HEK293 (cell line): ENCODE results near the gene CD177.

Experiments
- HOXD13 ChIP-seq: sonication (generic); formaldehyde crosslinking; IDR thresholded peaks from 2 replicates; pipeline ENCODE4 v1.8.0; 2022; ENCODE audit warnings: missing genetic modification reagents, borderline replicate concordance
- KLF7 ChIP-seq: fragments of 450-650 bp; formaldehyde crosslinking; IDR thresholded peaks from 2 replicates; pipeline ENCODE4 v1.5.1; 2016; ENCODE audit warnings: missing biosample characterization, missing genetic modification characterization, borderline replicate concordance
- TCF7L2 ChIP-seq: IDR thresholded peaks from 2 replicates; pipeline ENCODE4 v1.6.1; 2011; ENCODE audit warnings: low read depth, mild to moderate bottlenecking, inconsistent platforms, low read length, moderate library complexity, borderline replicate concordance
- ZBTB1 ChIP-seq: fragments of 450-650 bp; formaldehyde crosslinking; IDR thresholded peaks from 2 replicates; pipeline ENCODE4 v1.5.1; 2016; ENCODE audit warnings: missing biosample characterization, missing genetic modification characterization
- ZNF146 ChIP-seq: fragments of 450-650 bp; formaldehyde crosslinking; IDR thresholded peaks from 2 replicates; pipeline ENCODE4 v1.5.1; 2016; ENCODE audit warnings: missing biosample characterization, missing genetic modification characterization
- ZNF16 ChIP-seq: fragments of 450-650 bp; formaldehyde crosslinking; IDR thresholded peaks from 2 replicates; pipeline ENCODE4 v1.5.1; 2016; ENCODE audit warnings: low read depth, missing biosample characterization, missing genetic modification characterization
- ZNF174 ChIP-seq: fragments of 450-650 bp; formaldehyde crosslinking; IDR thresholded peaks from 2 replicates; pipeline ENCODE4 v1.5.0; 2017; ENCODE audit warnings: missing biosample characterization, mild to moderate bottlenecking, missing genetic modification characterization
- ZNF221 ChIP-seq: fragments of 450-650 bp; formaldehyde crosslinking; IDR thresholded peaks from 2 replicates; pipeline ENCODE4 v1.5.1; 2017; ENCODE audit warnings: missing biosample characterization, missing genetic modification characterization, borderline replicate concordance
- ZNF239 ChIP-seq: fragments of 450-650 bp; formaldehyde crosslinking; IDR thresholded peaks from 2 replicates; pipeline ENCODE4 v1.5.1; 2016; ENCODE audit warnings: missing biosample characterization, missing genetic modification characterization
- ZNF274 ChIP-seq, 2 experiments: fragments of 200-500 bp in 1 of 2; fragments of 450-650 bp in 1 of 2; sonication (Bioruptor generic) in 1 of 2; formaldehyde crosslinking in 1 of 2; IDR thresholded peaks; 2 replicates each; pipeline versions ENCODE4 v1.5.1 to v1.6.1; 2014 to 2016; ENCODE audit warnings: borderline replicate concordance in 1 of 2, inconsistent platforms in 1 of 2, low read length in 1 of 2, missing biosample characterization in 1 of 2, missing genetic modification characterization in 1 of 2
- ZNF280C ChIP-seq: fragments of 450-650 bp; formaldehyde crosslinking; IDR thresholded peaks from 2 replicates; pipeline ENCODE4 v1.5.1; 2016; ENCODE audit warnings: missing biosample characterization, missing genetic modification characterization
- ZNF311 ChIP-seq: fragments of 450-650 bp; formaldehyde crosslinking; IDR thresholded peaks from 2 replicates; pipeline ENCODE4 v1.5.1; 2017; ENCODE audit warnings: missing biosample characterization, missing genetic modification characterization, borderline replicate concordance
- ZNF335 ChIP-seq: fragments of 450-650 bp; formaldehyde crosslinking; conservative IDR thresholded peaks from 2 replicates; pipeline ENCODE4 v1.5.1; 2016; ENCODE audit warnings: missing biosample characterization, missing genetic modification characterization
- ZNF341 ChIP-seq: fragments of 450-650 bp; formaldehyde crosslinking; IDR thresholded peaks from 2 replicates; pipeline ENCODE4; 2016; ENCODE audit warnings: low read depth, missing biosample characterization, missing genetic modification characterization
- ZNF350 ChIP-seq: fragments of 450-650 bp; formaldehyde crosslinking; IDR thresholded peaks from 2 replicates; pipeline ENCODE4 v1.5.0; 2017; ENCODE audit warnings: missing biosample characterization, mild to moderate bottlenecking, missing genetic modification characterization
- ZNF366 ChIP-seq: fragments of 450-650 bp; formaldehyde crosslinking; conservative IDR thresholded peaks from 2 replicates; pipeline ENCODE4 v1.5.1; 2016; ENCODE audit warnings: missing biosample characterization, missing genetic modification characterization
- ZNF37A ChIP-seq: fragments of 450-650 bp; IDR thresholded peaks from 2 replicates; pipeline ENCODE4 v1.5.1; 2018; ENCODE audit warnings: missing biosample characterization, missing genetic modification characterization
- ZNF398 ChIP-seq: fragments of 450-650 bp; formaldehyde crosslinking; IDR thresholded peaks from 2 replicates; pipeline ENCODE4 v1.5.1; 2017; ENCODE audit warnings: missing biosample characterization, missing genetic modification characterization
- ZNF404 ChIP-seq: fragments of 450-650 bp; formaldehyde crosslinking; IDR thresholded peaks from 2 replicates; pipeline ENCODE4 v1.5.1; 2017; ENCODE audit warnings: missing biosample characterization, missing genetic modification characterization
- ZNF416 ChIP-seq: fragments of 450-650 bp; formaldehyde crosslinking; IDR thresholded peaks from 2 replicates; pipeline ENCODE4 v1.5.1; 2016; ENCODE audit warnings: missing biosample characterization, missing genetic modification characterization
- ZNF610 ChIP-seq: fragments of 450-650 bp; formaldehyde crosslinking; IDR thresholded peaks from 2 replicates; pipeline ENCODE4 v1.5.1; 2016; ENCODE audit warnings: missing biosample characterization, missing genetic modification characterization, borderline replicate concordance
- ZNF776 ChIP-seq: fragments of 450-650 bp; formaldehyde crosslinking; IDR thresholded peaks from 2 replicates; pipeline ENCODE4 v1.5.0; 2017; ENCODE audit warnings: missing biosample characterization, missing genetic modification characterization, borderline replicate concordance
- ZNF791 ChIP-seq: fragments of 450-650 bp; formaldehyde crosslinking; IDR thresholded peaks from 2 replicates; pipeline ENCODE4 v1.5.1; 2016; ENCODE audit warnings: missing biosample characterization, missing genetic modification characterization
- ZNF830 ChIP-seq: fragments of 450-650 bp; IDR thresholded peaks from 2 replicates; pipeline ENCODE4 v1.5.0; 2018; ENCODE audit warnings: missing biosample characterization, missing genetic modification characterization, low read depth, mild to moderate bottlenecking, moderate library complexity
- ZNF843 ChIP-seq: fragments of 450-650 bp; formaldehyde crosslinking; IDR thresholded peaks from 2 replicates; pipeline ENCODE4 v1.5.1; 2016; ENCODE audit warnings: missing biosample characterization, missing genetic modification characterization
- TF ChIP-seq, protein P1 (sequence below): fragments of 450-650 bp; formaldehyde crosslinking; IDR thresholded peaks from 2 replicates; pipeline ENCODE4 v1.5.1; 2016; ENCODE audit warnings: missing biosample characterization, missing genetic modification characterization
- TF ChIP-seq, protein P2 (sequence below): fragments of 450-650 bp; formaldehyde crosslinking; IDR thresholded peaks from 2 replicates; pipeline ENCODE4 v1.5.1; 2016; ENCODE audit warnings: missing biosample characterization, missing genetic modification characterization

Gene CD177

GRCh38 chr19:43316591-43317319 lies 36.7 kb upstream of the CD177 start (continued):
- TF ChIP-seq, protein P1, sequence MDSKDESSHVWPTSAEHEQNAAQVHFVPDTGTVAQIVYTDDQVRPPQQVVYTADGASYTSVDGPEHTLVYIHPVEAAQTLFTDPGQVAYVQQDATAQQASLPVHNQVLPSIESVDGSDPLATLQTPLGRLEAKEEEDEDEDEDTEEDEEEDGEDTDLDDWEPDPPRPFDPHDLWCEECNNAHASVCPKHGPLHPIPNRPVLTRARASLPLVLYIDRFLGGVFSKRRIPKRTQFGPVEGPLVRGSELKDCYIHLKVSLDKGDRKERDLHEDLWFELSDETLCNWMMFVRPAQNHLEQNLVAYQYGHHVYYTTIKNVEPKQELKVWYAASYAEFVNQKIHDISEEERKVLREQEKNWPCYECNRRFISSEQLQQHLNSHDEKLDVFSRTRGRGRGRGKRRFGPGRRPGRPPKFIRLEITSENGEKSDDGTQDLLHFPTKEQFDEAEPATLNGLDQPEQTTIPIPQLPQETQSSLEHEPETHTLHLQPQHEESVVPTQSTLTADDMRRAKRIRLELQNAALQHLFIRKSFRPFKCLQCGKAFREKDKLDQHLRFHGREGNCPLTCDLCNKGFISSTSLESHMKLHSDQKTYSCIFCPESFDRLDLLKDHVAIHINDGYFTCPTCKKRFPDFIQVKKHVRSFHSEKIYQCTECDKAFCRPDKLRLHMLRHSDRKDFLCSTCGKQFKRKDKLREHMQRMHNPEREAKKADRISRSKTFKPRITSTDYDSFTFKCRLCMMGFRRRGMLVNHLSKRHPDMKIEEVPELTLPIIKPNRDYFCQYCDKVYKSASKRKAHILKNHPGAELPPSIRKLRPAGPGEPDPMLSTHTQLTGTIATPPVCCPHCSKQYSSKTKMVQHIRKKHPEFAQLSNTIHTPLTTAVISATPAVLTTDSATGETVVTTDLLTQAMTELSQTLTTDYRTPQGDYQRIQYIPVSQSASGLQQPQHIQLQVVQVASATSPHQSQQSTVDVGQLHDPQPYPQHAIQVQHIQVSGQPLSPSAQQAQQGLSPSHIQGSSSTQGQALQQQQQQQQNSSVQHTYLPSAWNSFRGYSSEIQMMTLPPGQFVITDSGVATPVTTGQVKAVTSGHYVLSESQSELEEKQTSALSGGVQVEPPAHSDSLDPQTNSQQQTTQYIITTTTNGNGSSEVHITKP (tag by site-specific recombination): no peak
- TF ChIP-seq ZNF311 (tag by site-specific recombination) (no peak), ZNF221 (tag by site-specific recombination) (no peak), ZNF16 (no peak), ZNF239 (tag by site-specific recombination) (no peak), ZNF830 (tag by site-specific recombination) (no peak), TCF7L2 (no peak), ZNF274 (IDR thresholded peaks at IDR 0.05; ENCODE audit: low read length) (no peak), ZNF274 (tag by site-specific recombination; IDR thresholded peaks at IDR 0.05; ENCODE audit: borderline replicate concordance) (0 out of 2 replicates have a peak, but pooled peaks have one; percentile 35), ZBTB1 (no peak), ZNF791 (tag by site-specific recombination) (no peak), ZNF398 (tag by site-specific recombination) (no peak), ZNF350 (tag by site-specific recombination) (no peak), ZNF341 (no peak), ZNF843 (tag by site-specific recombination) (no peak), ZNF610 (tag by site-specific recombination) (no peak), ZNF335 (tag by site-specific recombination) (peak; percentile 32; the same call in 1 of the 2 replicates), ZNF416 (no peak), HOXD13 (CRISPR knock-in tag) (no peak), ZNF280C (tag by site-specific recombination) (no peak), ZNF404 (tag by site-specific recombination) (no peak), ZNF37A (tag by site-specific recombination) (no peak), ZNF366 (peak; percentile 61), ZNF146 (tag by site-specific recombination) (no peak), KLF7 (tag by site-specific recombination) (no peak), ZNF776 (tag by site-specific recombination) (no peak), ZNF174 (no peak)
- TF ChIP-seq, protein P2, sequence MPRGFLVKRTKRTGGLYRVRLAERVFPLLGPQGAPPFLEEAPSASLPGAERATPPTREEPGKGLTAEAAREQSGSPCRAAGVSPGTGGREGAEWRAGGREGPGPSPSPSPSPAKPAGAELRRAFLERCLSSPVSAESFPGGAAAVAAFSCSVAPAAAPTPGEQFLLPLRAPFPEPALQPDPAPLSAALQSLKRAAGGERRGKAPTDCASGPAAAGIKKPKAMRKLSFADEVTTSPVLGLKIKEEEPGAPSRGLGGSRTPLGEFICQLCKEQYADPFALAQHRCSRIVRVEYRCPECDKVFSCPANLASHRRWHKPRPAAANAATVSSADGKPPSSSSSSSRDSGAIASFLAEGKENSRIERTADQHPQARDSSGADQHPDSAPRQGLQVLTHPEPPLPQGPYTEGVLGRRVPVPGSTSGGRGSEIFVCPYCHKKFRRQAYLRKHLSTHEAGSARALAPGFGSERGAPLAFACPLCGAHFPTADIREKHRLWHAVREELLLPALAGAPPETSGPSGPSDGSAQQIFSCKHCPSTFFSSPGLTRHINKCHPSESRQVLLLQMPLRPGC (tag by site-specific recombination): no peak
